HG03025 (cell line): ENCODE results near the gene NCKAP1.
"Not testable (repeated sequence)": the region's sequence is repeated elsewhere in the genome, so short reads cannot be mapped to it uniquely, and the experiment has no call there.

ENCODE experiments used
- ATAC-seq: cut with Tn5 transposase; IDR thresholded peaks from one replicate; pipeline ENCODE4 v1.9.1; 2021; ENCODE audit warnings: mild to moderate bottlenecking, moderate library complexity; ENCODE audit not compliant: unreplicated experiment, low FRiP score

Gene NCKAP1

DNA sequence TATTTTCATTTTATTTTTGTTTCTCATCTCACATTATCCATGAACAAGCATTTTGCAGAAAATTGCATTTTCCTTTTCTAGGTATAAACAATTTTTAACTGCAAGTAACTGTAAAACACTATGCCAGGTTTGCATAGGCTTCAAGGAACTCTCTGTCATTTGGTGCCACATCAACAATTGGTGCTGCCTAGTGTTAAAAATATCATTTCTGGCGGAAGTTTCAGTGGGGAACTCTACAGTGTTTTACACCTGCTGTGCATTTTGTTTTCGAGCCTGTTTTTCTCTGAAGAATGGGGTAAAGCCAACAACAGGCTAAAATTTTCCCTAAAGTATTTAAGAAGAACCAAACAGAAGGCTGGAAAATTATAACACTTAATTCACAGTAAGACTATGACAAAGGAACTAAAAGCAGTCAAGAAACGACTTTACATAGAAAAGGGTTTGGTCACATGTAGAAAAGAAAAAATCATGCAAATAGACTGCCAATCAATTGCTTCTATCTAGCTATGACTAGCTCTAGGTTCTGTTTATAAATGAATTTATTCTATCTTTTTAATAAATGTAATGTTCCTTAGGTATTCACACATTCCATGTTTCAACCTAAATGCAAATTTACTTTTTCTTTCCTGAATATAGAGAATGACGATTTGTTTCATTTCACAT is 150.4 kb downstream of the NCKAP1 start:
- ATAC-seq, result peak; percentile 88

DNA sequence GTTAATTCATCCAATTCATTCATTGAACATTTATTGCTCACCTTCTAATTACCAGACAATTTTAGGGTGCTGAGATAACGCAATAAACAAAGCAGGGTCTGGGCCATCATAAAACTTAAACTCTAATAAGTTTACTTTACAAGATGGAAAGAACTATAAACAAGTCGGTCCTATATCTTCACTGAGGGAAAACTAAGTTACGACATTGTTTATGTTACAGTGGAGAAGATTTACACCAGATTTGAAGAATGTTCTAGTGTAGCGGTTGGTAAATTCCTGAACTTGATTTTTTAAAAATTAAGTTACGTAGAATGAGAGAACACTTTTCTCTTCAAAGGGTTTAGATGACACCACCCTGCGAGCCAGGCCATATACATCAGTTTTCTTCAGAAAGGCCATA is 151.2 kb downstream of the NCKAP1 start:
- ATAC-seq, result no peak

- ATAC-seq, result no peak
Observed at GRCh38 chr2:182885771-182886170, 152.5 kb downstream of the NCKAP1 start.

- ATAC-seq, result no peak
Observed at GRCh38 chr2:182883451-182883850, 154.8 kb downstream of the NCKAP1 start.

GRCh38 chr2:182880100-182880499 is 158.2 kb downstream of the NCKAP1 start:
- ATAC-seq, result not testable (repeated sequence)

GRCh38 chr2:182876653-182877052 is 161.6 kb downstream of the NCKAP1 start:
- not testable (repeated sequence) for ATAC-seq

GRCh38 chr2:182870227-182870626 is 168.0 kb downstream of the NCKAP1 start:
- ATAC-seq, result no peak

DNA sequence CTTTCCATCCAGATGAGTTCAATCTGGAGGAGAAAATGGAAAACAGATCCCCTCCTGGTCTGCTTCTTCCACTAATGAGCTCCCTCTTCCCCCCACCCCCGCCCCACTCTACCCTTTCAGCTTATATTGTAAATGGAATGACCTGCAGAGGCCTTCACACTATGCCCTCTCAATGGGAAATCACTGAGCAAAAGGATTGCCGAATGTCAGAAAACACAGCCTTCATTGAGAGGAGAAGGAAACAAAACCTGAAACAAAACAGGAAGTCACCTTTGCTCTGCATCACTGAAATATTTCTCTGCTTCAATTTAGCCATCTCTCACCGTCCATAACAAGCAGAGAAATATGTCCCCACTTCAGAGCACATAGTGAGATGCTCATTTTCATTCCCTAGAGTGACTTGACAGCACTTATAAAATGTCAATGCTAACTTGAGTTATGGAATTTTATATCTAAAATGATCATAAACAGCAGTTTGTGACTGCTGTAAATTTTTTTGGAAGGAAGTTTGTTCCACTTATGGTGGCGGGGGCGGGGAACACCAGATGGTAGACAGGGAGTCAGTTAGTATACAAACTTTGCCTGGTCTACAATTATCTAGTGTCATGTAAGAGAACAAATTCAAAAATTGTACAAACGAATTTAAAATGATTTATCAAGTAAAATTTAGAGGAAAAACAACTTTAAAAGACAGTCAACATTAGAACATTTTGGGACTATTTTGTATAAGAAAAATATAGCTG is 170.0 kb downstream of the NCKAP1 start:
- ATAC-seq, result no peak

DNA sequence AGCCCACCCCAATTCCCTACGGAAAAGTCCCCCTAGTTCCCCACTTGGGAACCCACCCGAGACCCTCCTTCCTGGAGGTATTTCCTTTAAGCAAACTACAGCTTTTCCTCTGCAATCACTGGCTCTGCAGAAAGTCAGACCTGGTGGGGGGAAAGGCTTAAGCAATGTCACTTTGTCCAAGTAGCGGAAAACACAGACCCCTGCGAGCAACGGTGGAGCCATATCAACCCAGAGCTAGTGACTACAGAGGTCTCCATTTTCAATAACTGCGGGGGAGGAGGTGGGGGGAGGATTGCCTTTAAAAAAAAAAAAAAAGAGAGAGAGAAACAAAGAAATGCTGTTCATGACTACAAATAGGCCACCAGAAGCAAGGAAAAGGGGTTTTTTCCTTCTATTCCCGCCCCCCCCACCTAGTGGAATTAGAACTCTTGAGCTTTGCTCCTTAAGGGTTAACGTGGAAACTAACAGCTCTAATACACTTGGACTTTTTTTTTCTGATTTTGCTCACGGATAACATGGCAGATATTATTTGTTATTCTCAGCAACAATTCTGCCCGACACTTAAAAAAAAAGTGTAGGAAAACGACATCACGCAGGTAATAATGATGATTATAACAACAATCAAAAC is 170.7 kb downstream of the NCKAP1 start:
- ATAC-seq, result no peak

GRCh38 chr2:182866461-182867406 is 171.5 kb downstream of the NCKAP1 start, which contains the start of gene FRZB:
FRZB (minus strand) TSS chr2:182866637; CDS start chr2:182866552, 85 bp downstream.
- ATAC-seq, result no peak

GRCh38 chr2:182866095-182866460 is 172.2 kb downstream of the NCKAP1 start:
- no peak for ATAC-seq

DNA sequence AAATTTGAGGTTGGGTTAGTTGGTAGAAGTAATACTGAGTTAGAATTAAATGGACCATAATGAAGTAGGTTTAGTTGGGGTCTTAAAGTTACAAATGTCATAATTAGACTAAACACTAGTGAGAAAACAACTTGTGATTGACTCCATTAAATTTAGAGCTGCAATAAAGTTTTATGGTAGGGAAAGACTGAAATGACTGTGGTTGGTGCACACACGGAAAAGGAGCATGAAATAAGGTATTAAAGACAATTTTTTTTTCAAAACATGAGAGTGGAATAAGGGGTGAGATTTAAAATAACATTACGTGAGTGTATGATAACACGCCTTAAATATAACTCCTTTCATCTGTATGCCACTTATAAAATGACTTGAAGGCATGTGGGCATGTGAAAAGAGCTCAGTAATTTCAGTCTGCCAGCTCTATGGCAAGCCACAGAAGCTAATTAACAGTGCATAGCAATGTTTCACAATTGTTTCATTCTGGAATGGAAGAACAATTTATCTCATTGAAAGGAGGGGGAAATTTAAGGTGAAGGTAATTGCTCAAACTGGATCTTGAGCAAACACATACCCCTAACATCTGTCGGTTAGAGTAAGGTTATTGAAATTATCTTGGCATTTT is 173.2 kb downstream of the NCKAP1 start:
- no peak for ATAC-seq

- ATAC-seq, result no peak
Observed at GRCh38 chr2:182863642-182864041, 174.6 kb downstream of the NCKAP1 start.

GRCh38 chr2:182862091-182862490 is 176.2 kb downstream of the NCKAP1 start:
- no peak for ATAC-seq

- no peak for ATAC-seq
Observed at GRCh38 chr2:182860858-182861257, 177.4 kb downstream of the NCKAP1 start.
